ENCODE data around the gene DERA.

Gene DERA

GRCh38 chr12:16016748-16017147, 105.6 kb downstream of the DERA start:
- H3K4me3 ChIP-seq (ENCODE audit: low read length): no peak overlapping the region
- peaks cover 13% of the 10 kb centered on the region for H3K36me3 ChIP-seq (ENCODE audit: insufficient read depth, low read length)
- H3K27me3 ChIP-seq (ENCODE audit: control insufficient read depth, insufficient read depth, low read length): no peaks in the 10 kb centered on the region
- peaks cover 12% of the 10 kb centered on the region for H3K4me1 ChIP-seq (ENCODE audit: control insufficient read depth, insufficient read depth, low read length)
- H3K4me2 ChIP-seq (ENCODE audit: low read length): no peak overlapping the region
- no peak overlapping the region for H3K9ac ChIP-seq (ENCODE audit: low read depth, low read length)
- H3K9me3 ChIP-seq (replicated peaks; ENCODE audit: low read length): no peaks in the 10 kb centered on the region

GRCh38 chr12:16018306-16018705, 107.2 kb downstream of the DERA start:
- H3K9ac ChIP-seq (ENCODE audit: low read depth, low read length): no peak overlapping the region
- no peak overlapping the region for H3K4me3 ChIP-seq (ENCODE audit: low read length)
- no peak overlapping the region for H3K4me2 ChIP-seq (ENCODE audit: low read length)
- no peaks in the 10 kb centered on the region for H3K27me3 ChIP-seq (ENCODE audit: control insufficient read depth, insufficient read depth, low read length)
- no peaks in the 10 kb centered on the region for H3K9me3 ChIP-seq (replicated peaks; ENCODE audit: low read length)
- H3K36me3 ChIP-seq (ENCODE audit: insufficient read depth, low read length): peaks cover 10% of the 10 kb centered on the region
- H3K4me1 ChIP-seq (ENCODE audit: control insufficient read depth, insufficient read depth, low read length): peaks cover 8% of the 10 kb centered on the region

DNA sequence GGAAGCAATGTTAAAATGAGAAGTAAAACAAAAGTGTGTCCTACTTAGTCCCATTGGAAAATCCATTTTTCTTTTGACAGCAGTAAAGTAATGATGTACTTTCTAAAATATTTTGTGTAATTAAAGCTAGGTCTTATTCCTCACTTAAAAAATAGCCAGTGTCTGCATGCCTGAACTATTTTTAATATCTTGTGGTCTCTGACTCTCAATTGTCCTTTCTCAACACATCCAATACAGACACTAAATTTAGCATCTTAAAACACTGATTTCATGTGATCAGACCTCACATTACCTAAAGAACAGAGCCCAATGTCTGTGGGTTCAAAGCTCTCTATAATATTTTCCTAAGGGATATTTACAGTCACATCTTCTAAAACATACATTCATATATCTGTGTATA, 108.0 kb downstream of the DERA start:
- H3K27me3 ChIP-seq (ENCODE audit: control insufficient read depth, insufficient read depth, low read length): no peaks in the 10 kb centered on the region
- H3K9ac ChIP-seq (ENCODE audit: low read depth, low read length): peak overlapping the region; percentile 3
- H3K4me1 ChIP-seq (ENCODE audit: control insufficient read depth, insufficient read depth, low read length): peaks cover 8% of the 10 kb centered on the region
- H3K36me3 ChIP-seq (ENCODE audit: insufficient read depth, low read length): peaks cover 9% of the 10 kb centered on the region
- H3K4me2 ChIP-seq (ENCODE audit: low read length): no peak overlapping the region
- no peaks in the 10 kb centered on the region for H3K9me3 ChIP-seq (replicated peaks; ENCODE audit: low read length)
- H3K4me3 ChIP-seq (ENCODE audit: low read length): no peak overlapping the region

GRCh38 chr12:16020031-16020430, 108.9 kb downstream of the DERA start:
- no peaks in the 10 kb centered on the region for H3K9me3 ChIP-seq (replicated peaks; ENCODE audit: low read length)
- H3K4me3 ChIP-seq (ENCODE audit: low read length): no peak overlapping the region
- no peak overlapping the region for H3K4me2 ChIP-seq (ENCODE audit: low read length)
- H3K27me3 ChIP-seq (ENCODE audit: control insufficient read depth, insufficient read depth, low read length): no peaks in the 10 kb centered on the region
- H3K4me1 ChIP-seq (ENCODE audit: control insufficient read depth, insufficient read depth, low read length): peaks cover 8% of the 10 kb centered on the region
- H3K36me3 ChIP-seq (ENCODE audit: insufficient read depth, low read length): peaks cover 5% of the 10 kb centered on the region
- H3K9ac ChIP-seq (ENCODE audit: low read depth, low read length): no peak overlapping the region

- no peaks in the 10 kb centered on the region for H3K9me3 ChIP-seq (replicated peaks; ENCODE audit: low read length)
- no peak overlapping the region for H3K4me2 ChIP-seq (ENCODE audit: low read length)
- no peaks in the 10 kb centered on the region for H3K27me3 ChIP-seq (ENCODE audit: control insufficient read depth, insufficient read depth, low read length)
- no peak overlapping the region for H3K4me3 ChIP-seq (ENCODE audit: low read length)
- H3K9ac ChIP-seq (ENCODE audit: low read depth, low read length): no peak overlapping the region
- peaks cover 8% of the 10 kb centered on the region for H3K4me1 ChIP-seq (ENCODE audit: control insufficient read depth, insufficient read depth, low read length)
- peaks cover 5% of the 10 kb centered on the region for H3K36me3 ChIP-seq (ENCODE audit: insufficient read depth, low read length)
These were observed 109.9 kb downstream of the DERA start for GRCh38 chr12:16021026-16021425.

DNA sequence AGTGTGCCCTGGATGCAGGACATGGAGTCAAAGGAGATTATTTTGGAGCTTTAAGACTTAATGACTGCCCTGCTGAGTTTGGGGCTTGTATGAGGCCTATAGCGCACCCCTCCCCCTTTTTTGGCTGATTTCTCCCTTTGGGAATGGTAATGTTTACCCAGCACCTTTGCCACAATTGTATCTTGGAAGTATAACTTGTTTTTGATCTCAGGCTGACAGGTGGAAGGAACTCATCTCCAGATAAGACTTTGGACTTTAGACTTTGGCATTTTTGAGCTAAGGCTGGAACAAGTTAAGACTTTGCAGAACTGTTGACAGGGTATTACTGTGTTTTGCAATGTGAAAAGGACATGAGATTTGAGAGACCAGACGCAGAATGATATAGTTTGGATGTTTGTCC, 110.5 kb downstream of the DERA start:
- H3K4me3 ChIP-seq (ENCODE audit: low read length): no peak overlapping the region
- peaks cover 8% of the 10 kb centered on the region for H3K4me1 ChIP-seq (ENCODE audit: control insufficient read depth, insufficient read depth, low read length)
- no peak overlapping the region for H3K4me2 ChIP-seq (ENCODE audit: low read length)
- H3K36me3 ChIP-seq (ENCODE audit: insufficient read depth, low read length): peaks cover 5% of the 10 kb centered on the region
- H3K27me3 ChIP-seq (ENCODE audit: control insufficient read depth, insufficient read depth, low read length): no peaks in the 10 kb centered on the region
- no peak overlapping the region for H3K9ac ChIP-seq (ENCODE audit: low read depth, low read length)
- H3K9me3 ChIP-seq (replicated peaks; ENCODE audit: low read length): no peaks in the 10 kb centered on the region

- no peaks in the 10 kb centered on the region for H3K27me3 ChIP-seq (ENCODE audit: control insufficient read depth, insufficient read depth, low read length)
These were observed 115.9 kb downstream of the DERA start for GRCh38 chr12:16027002-16027401.

DNA sequence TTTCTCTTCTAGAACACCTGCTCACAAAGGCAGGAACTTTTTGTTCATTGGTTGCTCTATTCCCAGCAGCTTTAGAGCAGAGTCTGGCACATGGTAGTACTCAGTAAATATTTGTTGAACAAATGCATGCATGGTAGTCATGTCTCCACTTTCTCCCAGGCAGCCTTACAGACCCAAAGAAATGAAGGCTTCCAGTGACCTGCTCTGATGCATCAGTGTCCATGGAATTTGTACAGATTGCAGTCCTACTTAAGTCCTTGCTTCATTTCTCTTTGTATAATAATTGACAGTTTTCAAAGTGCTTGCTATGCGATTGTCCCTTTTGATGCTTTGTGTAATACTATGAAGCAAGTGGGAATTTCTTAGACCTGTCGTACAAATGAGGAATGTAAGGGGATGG, 119.6 kb downstream of the DERA start:
- Histone ChIP-seq H3K9me3 (replicated peaks; ENCODE audit: low read length) (no peaks in the 10 kb centered on the region), H3K4me1 (ENCODE audit: control insufficient read depth, insufficient read depth, low read length) (no peaks in the 10 kb centered on the region), H3K4me2 (ENCODE audit: low read length) (no peak overlapping the region), H3K27me3 (ENCODE audit: control insufficient read depth, insufficient read depth, low read length) (no peaks in the 10 kb centered on the region), H3K4me3 (ENCODE audit: low read length) (no peak overlapping the region), H3K9ac (ENCODE audit: low read depth, low read length) (no peak overlapping the region), H3K36me3 (ENCODE audit: insufficient read depth, low read length) (peaks cover 4% of the 10 kb centered on the region)

More at GRCh38 chr12:16027002-16027401, 115.9 kb downstream of the DERA start:
- Histone ChIP-seq H3K4me2 (ENCODE audit: low read length) (no peak overlapping the region), H3K36me3 (ENCODE audit: insufficient read depth, low read length) (peaks cover 4% of the 10 kb centered on the region), H3K9ac (ENCODE audit: low read depth, low read length) (no peak overlapping the region), H3K4me1 (ENCODE audit: control insufficient read depth, insufficient read depth, low read length) (no peaks in the 10 kb centered on the region), H3K4me3 (ENCODE audit: low read length) (no peak overlapping the region), H3K9me3 (replicated peaks; ENCODE audit: low read length) (no peaks in the 10 kb centered on the region)

DNA sequence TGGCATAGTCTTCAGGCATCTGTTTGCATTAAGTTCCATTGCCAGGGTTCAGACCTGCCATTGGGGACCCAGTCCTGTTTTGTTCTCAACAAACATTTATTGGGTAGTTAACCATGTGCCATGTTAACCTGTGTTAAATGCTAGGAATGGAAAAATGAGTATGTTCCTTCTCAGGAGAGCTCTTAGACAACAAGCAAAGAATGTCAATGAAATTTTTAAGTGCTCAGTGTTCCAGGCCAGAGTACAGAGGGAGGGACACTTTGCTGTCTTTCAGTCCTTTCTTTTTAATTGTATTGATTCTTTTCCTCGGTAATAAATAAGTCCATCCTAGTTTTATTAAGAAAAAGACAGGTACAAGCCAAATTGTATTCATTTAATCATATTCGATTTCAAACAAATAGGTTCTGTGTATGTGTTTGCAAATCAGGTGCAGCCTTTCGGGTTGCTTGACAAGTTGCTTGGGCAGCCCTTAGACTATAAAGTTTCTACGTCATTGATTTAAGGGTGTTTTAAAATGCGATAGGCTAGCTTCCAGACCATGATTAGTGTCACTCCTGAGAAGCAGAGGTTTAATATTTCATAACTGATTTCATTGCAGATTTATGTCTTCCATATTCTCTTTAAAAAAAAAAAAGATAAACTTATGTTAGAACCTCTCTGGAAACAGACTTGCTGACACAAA, 123.1 kb downstream of the DERA start:
- H3K9ac ChIP-seq (ENCODE audit: low read depth, low read length): no peak overlapping the region
- H3K4me3 ChIP-seq (ENCODE audit: low read length): no peak overlapping the region
- H3K36me3 ChIP-seq (ENCODE audit: insufficient read depth, low read length): peaks cover 18% of the 10 kb centered on the region
- no peaks in the 10 kb centered on the region for H3K27me3 ChIP-seq (ENCODE audit: control insufficient read depth, insufficient read depth, low read length)
- H3K4me2 ChIP-seq (ENCODE audit: low read length): no peak overlapping the region
- H3K9me3 ChIP-seq (replicated peaks; ENCODE audit: low read length): no peaks in the 10 kb centered on the region
- no peaks in the 10 kb centered on the region for H3K4me1 ChIP-seq (ENCODE audit: control insufficient read depth, insufficient read depth, low read length)

GRCh38 chr12:16036073-16036472, 124.9 kb downstream of the DERA start:
- no peak overlapping the region for H3K9ac ChIP-seq (ENCODE audit: low read depth, low read length)
- H3K4me1 ChIP-seq (ENCODE audit: control insufficient read depth, insufficient read depth, low read length): no peaks in the 10 kb centered on the region
- no peak overlapping the region for H3K4me2 ChIP-seq (ENCODE audit: low read length)
- no peaks in the 10 kb centered on the region for H3K9me3 ChIP-seq (replicated peaks; ENCODE audit: low read length)
- no peak overlapping the region for H3K4me3 ChIP-seq (ENCODE audit: low read length)
- H3K36me3 ChIP-seq (ENCODE audit: insufficient read depth, low read length): peaks cover 20% of the 10 kb centered on the region
- H3K27me3 ChIP-seq (ENCODE audit: control insufficient read depth, insufficient read depth, low read length): no peaks in the 10 kb centered on the region

DNA sequence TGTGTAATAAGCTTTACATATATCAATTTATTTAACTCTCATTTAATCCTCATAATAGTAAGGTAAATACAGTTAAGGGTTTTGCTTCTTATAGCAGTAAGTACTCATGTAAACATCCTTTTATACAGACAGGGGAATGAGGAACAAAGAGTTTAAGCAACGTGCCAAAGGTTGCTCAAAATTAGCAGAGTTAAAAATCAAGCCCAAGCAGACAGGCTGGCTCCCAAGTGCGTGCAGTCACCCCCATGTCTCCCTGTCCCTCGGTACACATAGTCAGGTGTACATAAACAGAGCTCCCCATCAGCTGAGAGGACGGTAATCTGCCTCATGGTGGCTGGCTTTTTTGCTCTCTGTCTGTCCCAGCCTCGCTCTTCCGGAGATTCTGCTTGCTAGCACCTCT, 126.4 kb downstream of the DERA start:
- Histone ChIP-seq H3K4me2 (ENCODE audit: low read length) (no peak overlapping the region), H3K9me3 (replicated peaks; ENCODE audit: low read length) (no peaks in the 10 kb centered on the region), H3K4me3 (ENCODE audit: low read length) (no peak overlapping the region), H3K27me3 (ENCODE audit: control insufficient read depth, insufficient read depth, low read length) (no peaks in the 10 kb centered on the region), H3K4me1 (ENCODE audit: control insufficient read depth, insufficient read depth, low read length) (no peaks in the 10 kb centered on the region), H3K36me3 (ENCODE audit: insufficient read depth, low read length) (peaks cover 20% of the 10 kb centered on the region), H3K9ac (ENCODE audit: low read depth, low read length) (no peak overlapping the region)

GRCh38 chr12:16043480-16043879, 132.3 kb downstream of the DERA start:
- no peak overlapping the region for H3K4me3 ChIP-seq (ENCODE audit: low read length)
- peaks cover 12% of the 10 kb centered on the region for H3K36me3 ChIP-seq (ENCODE audit: insufficient read depth, low read length)
- no peaks in the 10 kb centered on the region for H3K9me3 ChIP-seq (replicated peaks; ENCODE audit: low read length)
- H3K4me2 ChIP-seq (ENCODE audit: low read length): no peak overlapping the region
- H3K27me3 ChIP-seq (ENCODE audit: control insufficient read depth, insufficient read depth, low read length): no peaks in the 10 kb centered on the region
- no peaks in the 10 kb centered on the region for H3K4me1 ChIP-seq (ENCODE audit: control insufficient read depth, insufficient read depth, low read length)
- no peak overlapping the region for H3K9ac ChIP-seq (ENCODE audit: low read depth, low read length)
